BJ (cell line): Measurements from ENCODE around the gene LAMA3. TPM values are rescaled to one million over a fixed set of nuclear protein-coding genes. Genes with fewer than 3 reads are reported as not detected.

Source experiments
- CTCF ChIA-PET: fragments of 350-600 bp; formaldehyde crosslinking; extraction: SDS; loops from one replicate; lab custom pipeline; 2021; ENCODE audit warnings: antibody characterized with exemption, inconsistent platforms; lab: Yijun Ruan, JAX
- POLR2A ChIA-PET: fragments of 300-600 bp; sonication (Branson Sonifier 250); formaldehyde crosslinking; extraction: SDS; loops from one replicate; lab custom pipeline; 2021; ENCODE audit warnings: antibody characterized with exemption; lab: Charles Lee
- DNase-seq: peaks from one replicate; pipeline ENCODE4 v3.0.0-alpha.2; 2011; ENCODE audit warnings: low read depth
- H3K27me3 ChIP-seq: 2 replicates; pipeline ENCODE4 v1.6.0; 2011; ENCODE audit warnings: low read length; ENCODE audit not compliant: control insufficient read depth, insufficient read depth
- H3K36me3 ChIP-seq: 2 replicates; pipeline ENCODE4 v1.5.1; 2011; ENCODE audit warnings: low read length; ENCODE audit not compliant: control insufficient read depth, insufficient read depth
- H3K4me3 ChIP-seq: 2 replicates; pipeline ENCODE4 v1.5.1; 2011; ENCODE audit warnings: low read depth, mild to moderate bottlenecking, control low read depth, low read length
- CTCF ChIP-seq: IDR thresholded peaks from 2 replicates; pipeline ENCODE4 v1.5.1; 2011; ENCODE audit warnings: low read depth, mild to moderate bottlenecking, control low read depth, inconsistent platforms, low read length, moderate library complexity; ENCODE audit not compliant: insufficient read depth
- polyA plus RNA-seq: library from polyadenylated mRNA; depleted of rRNA; stranded (reverse); fragments of >200 nt; gene quantifications from 2 replicates; pipeline ENCODE4 v1.2.3, GENCODE V29; 2011

The LAMA3 gene
- polyA plus RNA-seq, 1 experiment = 5.6 TPM

- DNase-seq = no peak
- CTCF ChIA-PET = interaction anchor here (1.0 to 2.4 kb wide), 3 partner anchors 10 to 217 kb away, joined by 3 to 10 read pairs (median 7); no protein-coding TSS in a partner anchor
- Histone ChIP-seq H3K4me3 (no peak overlapping the region), H3K36me3 (no peaks in the 10 kb centered on the region), H3K27me3 (no peaks in the 10 kb centered on the region)
- no peak for TF ChIP-seq CTCF
- POLR2A ChIA-PET = no interaction called here
Measured at GRCh38 chr18:23920054-23920453, 230.8 kb downstream of the LAMA3 start.

GRCh38 chr18:23921716-23922285 is 232.5 kb downstream of the LAMA3 start:
- no peak for TF ChIP-seq CTCF
- H3K36me3 ChIP-seq = no peaks in the 10 kb centered on the region
- H3K27me3 ChIP-seq = no peaks in the 10 kb centered on the region
- no peak overlapping the region for H3K4me3 ChIP-seq
- ChIA-PET POLR2A (interaction anchor here (0.6 kb wide), 1 partner anchor 439 kb away, joined by 3 read pairs; no protein-coding TSS in a partner anchor), CTCF (interaction anchor here (0.6 to 0.9 kb wide), 3 partner anchors 124 to 155 kb away, joined by 3 to 4 read pairs (median 4); no protein-coding TSS in a partner anchor)
- no peak for DNase-seq

GRCh38 chr18:23922939-23923338 is 233.7 kb downstream of the LAMA3 start:
- DNase-seq = no peak
- POLR2A ChIA-PET = no interaction called here
- H3K27me3 ChIP-seq = no peaks in the 10 kb centered on the region
- no peak overlapping the region for H3K4me3 ChIP-seq
- no peaks in the 10 kb centered on the region for H3K36me3 ChIP-seq
- no peak for TF ChIP-seq CTCF
- CTCF ChIA-PET = no interaction called here

- Histone ChIP-seq H3K27me3 (no peaks in the 10 kb centered on the region), H3K4me3 (no peak overlapping the region), H3K36me3 (no peaks in the 10 kb centered on the region)
- CTCF ChIA-PET = interaction anchor here (0.7 to 1.9 kb wide), 2 partner anchors 20 to 99 kb away, joined by 3 to 4 read pairs; no protein-coding TSS in a partner anchor
- POLR2A ChIA-PET = no interaction called here
- DNase-seq = no peak
- TF ChIP-seq CTCF = no peak
Measured at GRCh38 chr18:23924813-23925212, 235.6 kb downstream of the LAMA3 start.

- no peak for TF ChIP-seq CTCF
- Histone ChIP-seq H3K27me3 (no peaks in the 10 kb centered on the region), H3K4me3 (no peak overlapping the region), H3K36me3 (no peaks in the 10 kb centered on the region)
- POLR2A ChIA-PET = no interaction called here
- CTCF ChIA-PET = interaction anchor here (0.7 to 3.7 kb wide), 4 partner anchors 8 to 73 kb away, joined by 3 to 20 read pairs (median 4); no protein-coding TSS in a partner anchor
- no peak for DNase-seq
Measured at GRCh38 chr18:23926571-23926970, 237.3 kb downstream of the LAMA3 start.
